GM19463 (cell line): ENCODE data around the gene ODF2.
"Not testable (repeated sequence)": the region's sequence is repeated elsewhere in the genome, so short reads cannot be mapped to it uniquely, and the experiment has no call there.

Source experiments
- ATAC-seq: cut with Tn5 transposase; IDR thresholded peaks from one replicate; pipeline ENCODE4 v1.9.1; 2021; ENCODE audit warnings: mild to moderate bottlenecking, moderate library complexity; ENCODE audit not compliant: unreplicated experiment

The ODF2 gene

GRCh38 chr9:128423356-128423755 is 32.5 kb upstream of the ODF2 start:
- ATAC-seq = not testable (repeated sequence)

DNA sequence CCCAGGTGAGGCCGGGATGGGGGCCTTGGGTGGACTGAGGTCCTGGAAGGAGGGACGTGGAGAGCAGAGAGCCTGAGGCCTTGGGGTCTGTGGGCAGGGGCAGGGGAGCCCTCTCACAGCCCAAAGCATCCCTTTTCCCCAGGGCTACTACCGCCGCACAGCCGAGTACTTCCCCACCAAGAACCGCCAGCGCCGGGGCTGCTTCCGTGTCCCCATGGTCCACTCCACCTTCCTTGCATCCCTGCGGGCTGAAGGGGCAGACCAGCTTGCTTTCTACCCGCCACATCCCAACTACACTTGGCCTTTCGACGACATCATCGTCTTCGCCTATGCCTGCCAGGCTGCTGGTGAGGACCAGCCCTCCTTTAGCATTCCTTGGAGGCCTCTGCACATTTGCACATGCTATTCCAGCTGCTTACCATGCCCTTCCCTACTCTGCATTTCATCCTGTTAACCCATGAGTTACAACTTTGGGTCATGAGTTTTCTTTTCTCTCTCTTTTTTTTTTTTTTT is 31.5 kb upstream of the ODF2 start:
- no peak for ATAC-seq

GRCh38 chr9:128428644-128429512 is 26.9 kb upstream of the ODF2 start:
- no peak for ATAC-seq

DNA sequence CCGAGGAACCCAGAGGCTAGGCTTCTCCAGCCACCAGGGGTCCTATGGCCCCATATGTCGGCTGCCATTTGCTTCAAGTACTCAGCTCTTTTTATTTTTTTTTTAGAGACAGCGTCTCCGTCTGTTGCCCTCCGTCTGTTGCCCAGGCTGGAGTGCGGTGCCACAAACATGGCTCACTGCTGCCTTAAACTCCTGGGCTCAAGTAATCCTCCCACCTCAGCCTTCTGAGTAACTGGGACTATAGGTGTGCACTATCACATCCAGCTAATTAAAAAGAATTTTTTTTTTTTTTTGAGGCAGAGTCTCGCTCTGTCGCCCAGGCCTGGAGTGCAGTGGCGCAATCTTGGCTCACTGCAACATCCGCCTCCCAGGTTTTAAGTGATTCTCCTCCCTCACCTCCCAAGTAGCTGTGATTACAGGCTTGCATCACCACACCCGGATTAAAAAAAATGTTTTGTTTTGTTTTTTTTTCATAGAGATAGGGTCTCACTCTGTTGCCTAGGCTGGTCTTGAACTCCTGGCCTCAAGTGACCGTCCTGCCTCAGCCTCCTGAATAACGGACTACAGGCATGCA is 26.2 kb upstream of the ODF2 start:
- ATAC-seq = no peak

DNA sequence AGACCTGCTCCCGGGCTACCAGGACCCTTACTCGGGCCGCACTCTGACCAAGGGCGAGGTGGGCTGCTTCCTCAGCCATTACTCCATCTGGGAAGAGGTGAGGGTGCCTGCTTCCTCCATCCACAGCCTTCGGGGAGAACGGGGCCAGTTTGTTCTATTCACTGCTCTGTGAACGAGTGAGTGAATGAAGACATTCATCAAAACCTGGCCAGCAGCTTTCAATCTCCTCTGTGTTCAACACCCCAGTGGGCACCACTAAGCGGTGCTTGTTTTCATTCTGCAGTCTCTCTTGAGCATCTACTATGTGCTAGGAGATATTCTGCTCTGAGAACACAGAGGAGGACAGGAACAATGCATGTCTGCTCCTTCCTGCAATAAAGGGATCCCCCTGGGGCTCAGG is 24.6 kb upstream of the ODF2 start:
- ATAC-seq = no peak

DNA sequence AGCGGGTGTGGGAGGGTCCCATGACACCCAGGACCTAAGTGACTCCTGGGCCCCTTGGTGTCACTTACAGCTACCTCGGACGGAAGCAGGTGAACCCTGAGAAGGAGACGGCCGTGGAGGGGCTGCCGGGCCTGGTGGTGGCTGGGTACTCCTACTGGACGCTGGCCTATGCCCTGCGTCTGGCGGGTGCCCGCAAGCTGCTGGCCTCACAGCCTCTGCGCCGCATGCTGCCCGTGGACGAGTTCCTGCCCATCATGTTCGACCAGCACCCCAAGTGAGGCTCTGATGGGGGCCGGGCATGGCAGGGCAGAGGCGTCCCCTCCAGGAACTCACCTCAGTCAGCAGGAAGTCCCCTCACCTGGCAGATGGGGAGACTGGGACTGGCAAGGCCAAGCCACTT is 21.5 kb upstream of the ODF2 start:
- no peak for ATAC-seq

DNA sequence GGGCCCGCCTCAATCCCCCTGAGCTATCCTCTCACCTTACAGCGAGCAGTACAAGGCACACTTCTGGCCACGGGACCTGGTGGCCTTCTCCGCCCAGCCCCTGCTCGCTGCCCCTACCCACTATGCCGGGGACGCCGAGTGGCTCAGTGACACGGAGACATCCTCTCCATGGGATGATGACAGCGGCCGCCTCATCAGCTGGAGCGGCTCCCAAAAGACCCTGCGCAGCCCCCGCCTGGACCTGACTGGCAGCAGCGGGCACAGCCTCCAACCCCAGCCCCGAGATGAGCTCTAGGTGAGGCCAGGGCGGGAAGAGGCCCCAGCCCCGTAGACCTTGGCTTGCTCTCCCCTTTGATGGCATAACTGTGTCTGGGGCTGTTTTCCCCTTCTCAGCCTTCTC is 20.2 kb upstream of the ODF2 start:
- ATAC-seq = no peak

DNA sequence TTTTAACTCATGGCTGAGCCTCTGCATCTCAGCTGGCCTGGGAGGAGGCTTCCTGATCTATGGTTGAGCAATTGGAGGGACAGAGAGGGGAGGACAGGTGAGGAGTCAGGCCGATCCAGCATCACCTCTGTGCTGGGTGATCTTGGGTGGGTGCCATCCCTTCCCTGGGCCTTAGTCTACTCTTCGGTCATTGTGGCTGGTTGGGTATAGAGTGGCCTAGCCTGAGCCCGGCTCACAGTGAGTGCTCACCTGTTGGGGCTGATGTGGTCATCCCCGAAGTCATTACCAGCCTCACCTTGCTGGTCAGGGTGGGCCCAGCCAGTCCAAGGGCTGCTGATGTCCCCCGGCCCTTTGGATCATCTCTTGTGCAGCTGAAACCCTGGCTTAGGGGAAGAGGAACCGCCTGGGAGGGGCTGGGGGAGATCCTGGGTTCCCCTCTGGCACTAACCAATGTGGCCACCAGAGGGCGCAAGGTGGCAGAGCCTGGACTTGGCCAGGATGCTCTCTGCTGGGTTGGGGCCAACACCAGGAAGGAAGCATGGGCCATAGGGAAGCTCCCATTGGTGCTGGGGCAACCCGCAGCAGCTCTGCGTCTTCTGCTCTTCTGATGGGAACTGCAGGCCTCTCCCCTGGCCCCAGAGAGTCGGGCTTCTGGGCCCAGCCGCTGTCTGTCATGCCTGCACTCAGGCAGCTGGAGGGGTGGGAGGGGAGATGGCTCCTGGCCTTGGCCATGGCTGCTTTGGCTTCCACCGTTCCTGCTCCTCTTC is 17.3 kb upstream of the ODF2 start:
- ATAC-seq = no peak

DNA sequence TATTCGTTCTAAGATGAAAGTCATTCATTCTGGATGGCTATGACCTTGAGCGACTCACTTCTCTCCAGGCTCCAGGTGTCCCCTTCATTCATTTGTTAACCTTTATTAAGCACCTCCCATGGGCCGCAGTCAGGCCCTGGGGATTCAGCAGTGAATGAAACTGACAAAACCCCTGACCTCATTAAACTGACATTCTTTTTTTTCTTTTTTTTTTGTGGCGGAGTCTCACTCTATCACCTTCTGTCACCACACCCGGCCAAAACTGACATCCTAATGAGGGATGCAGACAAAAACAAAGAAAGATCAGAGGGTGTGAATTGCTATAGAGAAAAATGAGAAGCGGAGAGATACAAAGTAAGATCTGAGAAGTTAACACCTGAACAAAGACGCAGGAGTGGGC is 16.5 kb upstream of the ODF2 start:
- no peak for ATAC-seq

DNA sequence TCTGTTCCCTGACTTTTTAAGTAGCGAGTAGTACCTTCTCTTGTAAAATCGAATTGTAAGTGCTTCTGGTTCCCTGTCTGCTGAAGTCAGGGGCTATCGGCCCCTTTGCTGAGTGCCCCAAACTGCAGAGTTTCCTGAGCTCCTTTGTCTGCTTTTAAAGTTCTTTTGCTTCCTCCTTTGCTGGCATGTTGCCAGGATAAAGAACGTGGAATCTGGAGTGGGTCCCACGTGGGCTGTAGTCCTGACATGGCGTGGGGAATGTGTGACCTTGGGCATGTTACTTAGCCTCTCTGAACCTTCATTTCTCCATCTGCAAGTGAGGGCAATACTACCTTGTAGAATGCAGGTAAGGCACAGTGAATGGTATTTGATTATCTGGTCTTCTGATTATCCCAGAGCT is 13.7 kb upstream of the ODF2 start:
- ATAC-seq = no peak

DNA sequence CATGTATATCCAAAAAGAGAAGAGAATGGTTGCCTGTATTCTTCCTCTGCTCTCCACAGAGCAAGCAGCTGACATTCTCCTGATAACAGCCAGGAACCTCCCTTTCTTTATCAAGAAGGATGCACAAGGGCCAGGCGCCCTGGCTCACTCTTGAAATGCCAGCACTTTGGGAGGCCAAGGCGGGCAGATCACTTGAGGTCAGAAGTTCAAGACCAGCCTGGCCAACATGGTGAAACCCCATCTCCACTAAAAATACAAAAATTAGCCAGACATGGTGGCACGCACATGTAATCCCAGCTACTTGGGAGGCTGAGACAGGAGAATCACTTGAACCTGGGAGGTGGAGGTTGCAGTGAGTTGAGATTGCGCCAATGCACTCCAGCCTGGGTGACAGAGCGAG is 9.3 kb upstream of the ODF2 start:
- not testable (repeated sequence) for ATAC-seq

- ATAC-seq = no peak
These were observed 7.1 kb upstream of the ODF2 start for GRCh38 chr9:128448746-128449145.

GRCh38 chr9:128454991-128455390 is 815 bp upstream of the ODF2 start:
- ATAC-seq = no peak

DNA sequence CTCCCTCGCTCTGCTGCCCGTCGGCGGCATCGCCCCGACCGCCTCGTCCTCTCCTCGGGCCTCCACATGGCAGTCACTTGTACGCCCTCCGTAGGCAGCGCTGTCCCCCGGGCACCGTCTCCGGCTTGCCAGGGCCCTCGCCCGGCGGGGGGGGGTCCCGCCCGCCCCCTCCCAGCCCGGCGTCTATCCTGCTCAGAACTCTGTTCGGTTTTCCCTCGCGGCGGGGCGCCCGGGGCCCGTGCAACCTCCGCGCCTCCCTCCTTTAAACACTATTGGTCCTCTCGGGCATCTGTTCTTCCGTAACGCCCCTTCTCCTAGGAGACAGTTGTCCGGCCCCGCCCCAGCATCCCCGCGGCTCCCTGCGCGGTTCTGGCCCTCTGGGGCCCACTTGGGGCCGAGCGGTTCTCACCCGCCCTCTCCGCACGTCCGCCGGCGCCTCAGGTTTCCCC is 831 bp downstream of the ODF2 start:
- ATAC-seq = peak; percentile 68

- ATAC-seq = no peak
These were observed 1.4 kb downstream of the ODF2 start for GRCh38 chr9:128457207-128457606.

DNA sequence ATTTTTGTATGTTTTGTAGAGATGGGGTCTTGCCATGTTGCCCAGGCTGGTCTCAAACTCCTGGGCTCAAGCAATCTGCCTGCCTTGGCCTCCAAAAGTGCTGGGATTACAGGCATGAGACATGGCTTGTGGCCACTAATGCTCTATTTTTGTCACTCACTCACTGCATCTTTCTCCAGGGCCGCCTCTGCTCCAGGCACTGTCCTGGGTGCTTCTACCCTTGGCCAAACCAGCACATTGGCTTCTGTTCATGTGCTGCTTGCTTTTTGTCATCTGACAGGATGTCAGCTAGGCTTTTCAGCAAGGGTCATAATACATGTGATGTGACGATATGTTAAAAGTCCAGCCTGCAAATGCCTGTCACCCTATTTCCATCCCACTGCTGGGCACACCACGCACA is 3.2 kb downstream of the ODF2 start:
- ATAC-seq = no peak

- no peak for ATAC-seq
These were observed 13.3 kb downstream of the ODF2 start for GRCh38 chr9:128469070-128469469.

DNA sequence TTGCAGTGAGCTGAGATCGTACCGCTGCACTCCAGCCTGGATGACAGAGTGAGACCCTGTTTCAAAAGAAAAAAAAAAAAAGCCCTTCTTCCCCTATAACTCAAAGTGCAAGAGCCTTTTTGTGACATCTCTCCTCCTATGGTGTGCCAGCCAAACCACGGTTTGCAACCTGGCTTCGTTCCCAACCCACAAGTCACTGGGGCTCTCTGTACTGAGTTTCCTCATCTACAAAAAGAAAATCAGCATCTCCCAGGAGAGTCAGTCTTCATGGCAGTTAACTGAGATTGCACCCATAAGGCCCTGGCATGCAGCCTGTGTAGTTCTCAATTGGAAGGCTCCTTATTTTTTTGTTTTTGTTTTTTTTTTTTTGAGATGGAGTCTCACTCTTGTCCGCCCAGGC is 14.8 kb downstream of the ODF2 start:
- ATAC-seq = no peak

- ATAC-seq = no peak
These were observed 17.3 kb downstream of the ODF2 start for GRCh38 chr9:128473104-128473503.

- no peak for ATAC-seq
These were observed 20.1 kb downstream of the ODF2 start for GRCh38 chr9:128475867-128476266.

- no peak for ATAC-seq
These were observed 23.5 kb downstream of the ODF2 start for GRCh38 chr9:128479262-128479661.

DNA sequence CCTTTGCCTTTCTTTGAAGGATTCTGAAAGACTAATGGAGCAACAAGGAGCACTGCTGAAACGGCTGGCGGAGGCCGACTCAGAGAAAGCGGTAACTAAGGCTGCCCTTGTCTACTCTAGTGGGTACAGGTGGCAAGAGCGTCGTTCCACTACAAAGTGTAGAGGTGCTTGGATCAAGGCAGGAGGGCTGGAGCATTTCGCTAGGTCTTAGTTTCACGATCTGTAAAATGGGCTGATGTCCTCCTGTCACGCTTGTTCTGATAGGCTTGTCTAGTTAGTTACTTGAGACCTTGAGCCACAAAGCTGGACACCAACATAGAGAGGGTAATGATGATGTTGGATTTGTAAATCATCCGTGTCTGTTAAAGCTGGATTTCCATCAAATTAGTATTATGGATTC is 25.8 kb downstream of the ODF2 start:
- ATAC-seq = no peak
